Measurements from ENCODE around the gene GALNT18.
"Not testable (repeated sequence)": the region's sequence is repeated elsewhere in the genome, so short reads cannot be mapped to it uniquely, and the experiment has no call there.

Gene GALNT18

DNA sequence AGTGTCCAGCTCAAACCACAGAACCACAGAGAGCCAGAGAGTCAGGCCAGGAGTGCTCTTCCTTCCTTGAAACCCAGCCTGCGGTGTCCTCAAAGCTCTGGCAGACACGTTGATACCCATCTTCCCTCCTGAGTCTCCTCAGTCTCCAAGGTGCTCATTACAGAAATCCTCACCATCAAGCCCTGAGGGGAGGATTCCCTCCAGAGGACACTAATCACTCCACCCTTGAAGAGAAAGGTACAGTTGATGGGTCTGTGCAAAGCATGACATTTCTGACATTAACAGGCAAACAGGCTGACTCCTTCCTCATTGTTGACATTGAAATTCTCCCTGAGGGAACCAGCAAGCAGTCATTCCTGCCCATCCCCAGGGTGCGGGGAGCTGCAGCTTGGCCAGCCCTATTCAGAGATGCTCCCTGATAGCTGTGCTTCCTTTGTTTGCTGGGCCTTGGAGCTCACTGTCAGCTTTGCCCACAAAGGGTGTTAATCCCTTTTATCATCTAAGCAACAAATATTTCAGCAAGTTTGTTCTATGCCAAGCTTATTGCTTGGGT is 167.1 kb downstream of the GALNT18 start:
- no peak for DNase-seq

DNA sequence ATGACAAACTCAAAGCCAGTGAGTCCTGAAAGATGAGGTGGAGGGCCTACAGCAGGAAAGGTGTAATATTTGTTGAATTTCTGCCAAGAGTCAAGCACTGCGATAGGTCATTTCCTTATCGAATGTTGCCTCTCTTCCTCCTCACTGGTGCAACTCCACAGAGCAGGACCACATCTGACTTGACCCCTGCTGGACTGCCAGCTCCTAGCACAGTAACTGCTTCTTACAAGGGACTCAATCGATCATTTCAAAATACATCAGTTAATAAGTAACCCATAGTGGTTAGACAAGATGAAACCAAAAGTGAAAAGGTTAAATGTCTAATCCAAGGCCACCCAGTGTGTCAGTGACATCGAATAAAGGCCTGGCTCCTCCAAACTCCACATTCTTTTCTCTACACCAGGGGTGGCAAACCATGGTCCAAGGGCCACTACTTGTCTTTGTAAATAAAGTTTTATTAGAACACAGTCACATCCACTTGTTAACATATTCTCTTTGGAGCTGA is 170.3 kb downstream of the GALNT18 start:
- no peak for DNase-seq

DNA sequence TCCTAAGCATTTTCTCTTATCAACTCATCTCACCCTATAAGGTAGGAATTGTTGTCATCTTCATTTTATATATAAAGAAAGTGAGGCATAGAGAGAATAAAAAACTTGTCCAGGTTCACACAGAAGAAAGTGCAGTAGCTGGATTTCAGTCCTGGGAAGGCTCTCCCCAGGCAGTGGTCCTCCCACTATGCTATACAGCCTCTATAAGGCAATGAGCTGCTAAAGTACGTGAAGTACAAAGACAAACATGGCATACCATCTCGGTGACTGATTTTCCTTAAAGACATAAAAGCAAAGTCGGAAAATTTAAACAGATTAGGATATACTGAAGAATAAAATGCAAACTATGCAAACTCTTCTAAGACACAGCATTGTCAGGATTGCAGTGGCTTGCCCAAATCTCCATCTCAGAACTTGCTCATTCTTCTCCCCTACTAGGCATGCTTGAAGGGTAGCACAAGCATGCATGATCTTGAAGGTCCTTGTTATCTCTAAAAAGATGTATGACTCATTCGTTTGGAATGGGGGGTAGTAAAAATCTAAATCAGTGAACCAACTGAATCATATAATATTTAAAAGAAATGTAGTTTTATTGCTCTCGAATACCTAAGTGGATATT is 171.0 kb downstream of the GALNT18 start:
- DNase-seq, result no peak

DNA sequence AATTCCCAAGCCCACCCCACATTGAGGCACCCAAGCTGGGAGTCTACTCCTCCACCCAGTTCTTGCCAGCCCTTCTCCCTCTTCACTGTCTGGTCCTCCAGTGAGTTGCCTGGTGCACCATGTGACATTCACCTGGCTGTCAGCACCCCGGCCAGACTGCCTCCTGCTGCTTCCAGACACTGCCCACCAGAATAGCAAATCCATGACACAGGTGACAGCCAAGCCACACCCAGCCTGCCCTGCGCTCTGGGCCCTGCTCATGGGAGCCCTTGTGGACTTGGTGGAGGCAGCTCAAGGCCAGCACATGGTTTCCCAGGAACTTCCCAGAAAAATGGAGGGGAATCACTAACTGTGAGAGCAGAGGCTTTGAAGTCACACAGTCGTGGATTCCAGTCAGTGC is 172.5 kb downstream of the GALNT18 start:
- no peak for DNase-seq

DNA sequence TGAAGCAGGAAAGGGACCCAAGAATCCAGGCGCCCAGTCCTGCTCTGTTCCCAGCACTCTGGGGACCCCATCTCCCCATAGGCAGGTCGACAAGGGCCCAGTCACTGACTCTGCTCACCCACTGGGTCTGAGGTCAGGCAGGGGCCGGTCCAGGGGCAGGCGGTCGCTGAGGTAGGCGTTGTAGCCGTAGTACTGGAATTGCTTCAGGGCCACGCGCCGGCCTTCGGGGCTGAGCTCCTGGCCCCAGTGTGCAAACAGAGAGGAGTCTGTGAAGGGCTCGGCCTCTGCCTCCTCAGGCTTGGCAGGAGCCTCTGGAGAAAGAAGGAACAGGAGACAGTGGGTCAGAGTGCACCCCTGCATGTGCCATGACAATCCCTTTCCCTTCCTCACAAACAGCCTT is 173.2 kb downstream of the GALNT18 start:
- DNase-seq, result no peak

DNA sequence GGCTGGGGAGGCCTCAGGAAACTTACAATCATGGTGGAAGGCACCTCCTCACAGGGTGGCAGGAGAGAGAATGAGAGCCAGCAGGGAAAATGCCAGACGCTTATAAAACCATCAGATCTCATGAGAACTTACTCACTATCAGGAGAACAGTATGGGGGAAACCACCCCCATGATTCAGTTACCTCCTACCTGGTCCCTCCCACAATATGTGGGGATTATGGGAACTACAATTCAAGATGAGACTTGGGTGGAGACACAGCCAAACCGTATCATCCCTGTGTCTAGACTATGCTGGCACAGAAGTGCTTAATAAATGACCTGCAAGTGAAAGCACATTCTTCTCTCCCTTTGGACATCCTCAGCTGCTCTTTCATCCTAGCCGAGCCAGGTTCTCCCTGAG is 174.2 kb downstream of the GALNT18 start:
- DNase-seq, result not testable (repeated sequence)

DNA sequence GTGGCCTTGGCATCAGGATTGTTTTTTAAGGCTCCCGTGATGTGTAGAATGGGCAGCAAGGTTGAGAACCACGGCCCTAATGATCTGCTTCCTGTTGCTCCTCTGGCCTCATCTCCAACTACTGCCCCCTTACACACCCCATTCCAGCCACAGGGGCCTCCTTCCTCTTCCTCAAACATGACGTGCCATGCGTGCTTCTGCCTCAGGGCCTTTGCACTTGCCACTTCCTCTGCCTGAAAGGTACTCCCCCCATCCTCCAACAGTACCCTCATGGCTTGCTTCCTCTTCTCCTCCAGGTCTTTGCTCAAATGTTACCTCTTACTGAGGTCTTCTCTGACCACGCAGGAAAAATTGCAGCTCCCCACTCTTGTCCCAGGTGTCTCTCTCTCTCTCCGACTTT is 174.8 kb downstream of the GALNT18 start:
- DNase-seq, result no peak

DNA sequence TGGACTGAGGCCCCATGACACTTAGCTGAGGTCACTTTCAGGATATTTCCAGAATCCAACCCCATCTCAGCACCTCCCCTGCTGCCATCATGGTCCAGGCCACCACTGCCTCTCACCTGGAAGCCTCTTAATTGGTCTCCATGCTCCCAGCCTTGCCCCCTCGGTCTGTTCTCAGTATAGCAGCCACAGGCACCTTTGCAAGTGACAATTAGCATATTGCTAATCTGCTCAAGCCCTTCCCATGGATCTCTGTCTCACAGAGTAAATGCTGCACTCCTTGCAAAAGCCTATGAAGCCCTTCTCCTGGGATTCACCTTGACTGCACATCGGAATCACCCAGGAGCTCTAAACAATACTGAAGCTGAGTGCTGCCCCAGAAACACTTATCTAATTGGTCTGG is 175.2 kb downstream of the GALNT18 start:
- no peak for DNase-seq

DNA sequence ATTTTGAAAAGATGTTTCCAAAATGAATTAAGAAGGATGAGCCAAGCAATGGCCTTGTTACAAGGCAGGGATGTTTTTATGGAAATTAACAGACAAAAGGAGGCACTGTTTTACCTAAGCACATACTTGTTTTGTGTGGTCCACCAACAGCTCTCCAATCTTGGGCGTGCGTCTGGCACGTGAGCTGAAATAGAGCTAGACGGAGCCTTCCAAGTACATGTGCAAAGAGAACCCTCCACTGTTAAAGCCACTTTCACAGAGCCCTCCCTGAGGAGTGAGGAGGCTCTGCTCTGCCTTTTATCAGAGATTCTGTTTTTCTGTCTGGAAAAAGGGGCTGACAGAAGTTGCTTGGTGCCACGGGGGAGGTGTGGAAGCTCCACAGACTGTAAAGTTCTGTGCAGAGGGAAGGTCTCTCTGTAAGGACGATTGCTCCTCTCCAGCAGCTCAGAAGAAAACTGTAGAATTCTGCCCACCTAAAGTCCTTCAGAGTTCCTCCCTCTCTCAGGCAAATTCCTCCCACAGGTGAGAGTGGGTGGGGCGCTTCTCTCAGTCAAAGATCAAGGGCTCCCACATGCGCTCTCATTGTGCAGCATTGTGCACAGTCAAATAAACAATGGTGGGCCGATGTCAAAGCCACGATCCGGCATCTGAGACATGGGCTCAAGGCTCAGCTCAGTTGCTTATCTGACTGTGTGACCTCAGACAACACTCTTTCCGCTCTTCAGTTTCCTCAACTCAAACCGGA is 176.2 kb downstream of the GALNT18 start:
- no peak for DNase-seq

DNA sequence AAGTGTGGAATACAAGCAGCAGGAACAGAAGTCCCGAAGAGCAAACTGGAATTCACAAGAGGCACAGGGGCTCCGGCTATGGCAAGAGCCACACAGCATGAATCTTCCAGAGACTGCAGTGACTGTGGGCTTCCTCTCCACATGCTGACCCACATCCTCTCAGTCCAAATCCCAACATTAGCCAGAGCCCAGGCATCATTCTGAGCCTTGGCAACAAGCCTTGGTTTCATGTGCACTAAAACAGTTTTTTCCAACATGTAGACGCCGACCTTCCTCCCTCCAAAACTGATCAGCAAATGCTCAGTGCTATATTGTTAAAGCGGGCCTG is 177.0 kb downstream of the GALNT18 start:
- DNase-seq, result peak; percentile 48

DNA sequence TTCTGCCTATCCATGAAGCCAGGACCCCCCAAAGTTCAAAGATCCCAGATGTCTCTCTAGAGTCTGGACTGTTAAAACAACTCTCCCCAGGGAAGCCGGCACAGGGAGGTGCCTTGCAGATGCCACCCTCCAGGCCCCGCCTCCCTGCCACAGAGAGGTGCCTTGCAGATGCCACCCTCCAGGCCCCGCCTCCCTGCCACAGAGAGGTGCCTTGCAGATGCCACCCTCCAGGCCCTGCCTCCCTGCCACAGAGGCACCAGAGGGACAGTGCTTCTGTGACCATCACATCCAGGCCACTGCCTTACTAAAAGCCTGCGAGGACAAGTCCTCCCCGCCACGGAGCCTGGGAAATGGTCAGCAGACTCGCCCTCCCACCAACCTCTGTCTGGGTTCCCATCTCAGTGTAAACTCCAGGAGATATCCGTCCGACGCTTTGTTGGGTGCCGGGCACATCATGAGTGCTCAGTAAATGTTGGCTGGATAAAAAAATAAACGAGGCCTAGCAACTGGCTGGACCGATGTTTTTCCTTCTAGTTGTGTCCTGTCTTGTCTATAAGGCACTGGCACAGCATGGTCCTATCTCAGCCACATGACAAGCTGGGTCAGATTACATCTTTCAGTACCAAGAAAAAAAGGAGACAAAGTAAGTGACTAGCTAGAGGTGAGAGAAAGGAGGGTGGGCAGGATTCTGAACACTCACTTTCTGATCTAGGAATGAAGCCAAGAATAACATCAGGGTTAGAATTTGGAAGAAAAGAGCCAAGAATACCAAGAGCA is 177.6 kb downstream of the GALNT18 start:
- no peak for DNase-seq

DNA sequence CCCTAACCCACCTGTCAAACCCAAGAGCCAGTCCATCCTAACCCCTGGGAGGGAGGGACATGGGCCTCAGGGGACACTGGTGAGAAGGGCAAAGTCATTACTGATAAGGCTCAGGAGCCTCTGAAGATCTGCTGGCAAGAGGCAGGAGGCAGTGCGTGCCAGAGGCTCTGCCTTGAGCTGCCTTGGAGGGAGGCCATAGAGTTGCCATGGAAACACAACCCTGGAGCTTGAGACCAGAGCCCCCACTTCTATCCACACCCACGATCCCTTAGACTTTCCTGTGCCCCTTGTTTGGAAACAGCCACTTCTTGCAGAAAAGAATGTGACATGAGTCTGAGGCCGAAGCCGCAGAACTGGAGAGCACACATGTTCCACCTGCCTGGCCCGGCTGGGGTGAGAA is 179.0 kb downstream of the GALNT18 start:
- no peak for DNase-seq

DNA sequence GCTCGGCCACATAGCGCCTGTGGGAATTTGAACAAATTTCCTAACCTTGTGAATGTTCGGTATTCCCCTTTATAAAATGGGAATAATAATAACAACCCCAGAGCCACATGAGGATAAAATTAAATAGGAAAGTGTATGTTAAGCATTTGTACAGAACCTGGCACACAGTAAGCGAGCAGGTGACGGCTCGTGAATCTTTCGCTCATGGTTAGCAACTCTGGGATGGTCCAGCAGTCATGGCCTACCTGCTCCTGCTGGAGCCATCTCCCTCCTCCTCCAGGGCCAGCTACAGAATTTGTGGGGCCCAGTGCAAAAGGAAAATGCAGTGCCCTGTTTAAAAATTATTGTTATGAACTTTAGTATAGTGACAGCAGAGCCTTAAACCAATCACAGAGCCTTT is 180.3 kb downstream of the GALNT18 start:
- no peak for DNase-seq

DNA sequence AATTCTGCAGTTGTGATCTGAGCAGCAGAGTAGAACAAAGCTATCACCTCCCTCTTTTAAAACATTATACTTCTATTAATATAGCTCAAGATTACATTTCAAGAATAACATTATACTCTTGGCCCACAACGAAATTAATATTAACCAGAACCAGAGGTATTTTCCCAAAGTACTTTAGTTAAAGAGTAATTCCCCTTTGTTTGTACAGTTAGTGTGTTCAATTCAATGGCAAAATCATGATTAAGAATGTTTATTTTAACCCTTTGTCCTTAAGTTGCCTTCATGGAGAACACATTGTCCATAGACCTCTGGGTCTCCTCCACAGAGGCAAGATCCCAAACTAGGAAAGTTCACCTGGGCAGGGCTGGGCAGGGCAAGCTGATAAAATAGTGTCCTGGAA is 180.7 kb downstream of the GALNT18 start:
- no peak for DNase-seq

DNA sequence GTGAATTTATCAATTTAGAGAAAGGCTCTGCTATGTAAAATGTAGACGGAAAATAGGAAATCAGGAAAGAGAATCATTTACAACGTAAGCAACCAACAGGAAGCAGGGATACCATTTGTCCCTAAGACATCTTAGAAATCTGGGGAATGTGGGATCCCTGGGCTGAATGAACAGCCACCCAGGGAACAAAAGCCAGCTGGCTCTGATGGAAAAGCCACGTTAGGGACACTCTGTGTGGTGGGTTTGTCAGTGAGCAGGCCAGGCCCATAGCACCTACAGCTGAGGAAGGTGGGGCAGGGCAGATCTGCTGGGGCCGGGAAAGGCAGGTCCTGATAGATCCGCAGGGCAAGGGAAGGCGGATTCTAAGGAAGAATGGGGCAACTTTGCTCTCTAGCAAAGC is 181.7 kb downstream of the GALNT18 start:
- DNase-seq, result no peak

DNA sequence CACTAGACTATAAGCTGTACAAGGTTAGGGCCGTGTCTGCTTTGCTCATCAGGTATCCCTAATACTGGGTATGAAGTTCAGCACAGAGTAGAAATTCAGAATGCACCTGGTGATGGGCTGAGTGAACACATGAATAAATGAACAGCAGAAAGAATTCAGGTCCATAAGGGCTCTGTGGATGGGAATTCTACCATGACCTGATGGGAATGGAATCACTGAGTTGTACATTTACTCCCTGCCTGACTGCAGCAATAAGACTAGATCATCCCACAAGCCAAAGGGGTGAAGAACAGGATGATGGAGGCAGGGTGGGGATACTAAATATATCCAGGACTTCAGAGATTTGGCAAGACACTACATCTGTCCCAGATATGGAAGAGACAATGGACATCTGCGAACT is 182.2 kb downstream of the GALNT18 start:
- DNase-seq, result no peak

DNA sequence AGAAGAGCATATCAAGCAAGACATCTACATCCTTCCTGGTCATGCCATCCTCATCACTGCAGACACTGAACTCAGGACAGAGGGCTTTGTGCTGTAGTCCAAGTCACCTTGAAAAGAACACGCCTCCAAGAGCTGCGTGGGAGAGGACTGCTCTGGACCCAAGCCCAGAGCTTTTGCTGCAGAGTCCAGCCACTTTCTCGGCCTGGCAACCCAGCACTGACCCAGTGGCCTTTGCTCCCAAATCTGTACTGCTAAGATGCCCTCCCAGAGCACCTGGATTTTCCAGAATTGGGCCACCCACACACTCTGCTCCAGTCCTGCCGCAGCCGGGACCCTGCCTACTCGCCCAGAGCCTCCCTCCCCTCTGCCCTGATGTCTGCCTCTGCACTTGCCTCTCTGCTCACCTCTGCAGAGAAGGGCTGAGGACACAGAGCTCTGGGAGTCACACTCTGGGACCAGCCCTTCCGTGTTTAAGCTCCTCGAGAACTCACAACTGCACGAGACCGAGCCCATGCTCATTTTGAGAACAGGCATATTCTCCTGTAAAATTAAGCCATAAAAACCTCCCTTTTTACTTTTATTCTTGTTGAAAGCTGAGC is 185.0 kb downstream of the GALNT18 start:
- no peak for DNase-seq

DNA sequence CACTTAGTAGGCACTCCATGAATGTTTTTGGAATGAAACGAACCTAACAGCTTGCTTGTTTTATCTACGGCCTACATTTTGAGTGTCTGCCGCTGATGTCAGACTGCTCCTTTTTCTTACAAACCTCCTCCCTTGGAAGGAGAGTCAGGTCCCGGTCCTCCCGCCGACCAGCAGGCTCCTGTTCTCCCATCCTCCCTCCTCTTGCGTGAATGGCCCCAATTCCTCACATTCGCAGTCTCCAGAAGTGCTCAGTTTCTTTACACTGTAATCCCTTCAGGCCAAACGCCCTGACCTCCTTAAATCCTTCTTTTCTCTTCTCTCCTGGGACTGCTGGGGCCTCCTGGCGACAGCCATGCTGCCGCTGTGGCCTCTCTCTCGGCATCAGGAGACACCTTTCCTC is 186.2 kb downstream of the GALNT18 start:
- no peak for DNase-seq

DNA sequence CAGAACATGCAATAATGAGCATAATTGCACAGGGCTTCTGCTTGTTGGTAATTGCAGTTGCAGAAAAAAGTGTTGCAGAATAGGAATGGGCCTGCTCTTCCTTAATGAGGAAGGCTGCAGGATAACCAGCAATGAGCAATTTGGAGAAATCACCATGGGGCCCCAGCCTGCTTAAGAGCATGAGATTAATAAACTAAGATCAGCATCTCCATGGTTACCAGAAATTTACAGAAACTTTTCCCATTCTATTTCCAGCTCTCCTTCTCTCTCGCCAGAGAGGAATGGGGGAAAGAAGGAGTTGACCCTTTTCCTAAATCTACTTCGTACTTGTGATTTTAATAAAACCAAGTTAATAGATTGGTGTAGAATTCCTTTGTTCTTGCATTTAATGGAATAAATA is 187.8 kb downstream of the GALNT18 start:
- DNase-seq, result no peak

DNA sequence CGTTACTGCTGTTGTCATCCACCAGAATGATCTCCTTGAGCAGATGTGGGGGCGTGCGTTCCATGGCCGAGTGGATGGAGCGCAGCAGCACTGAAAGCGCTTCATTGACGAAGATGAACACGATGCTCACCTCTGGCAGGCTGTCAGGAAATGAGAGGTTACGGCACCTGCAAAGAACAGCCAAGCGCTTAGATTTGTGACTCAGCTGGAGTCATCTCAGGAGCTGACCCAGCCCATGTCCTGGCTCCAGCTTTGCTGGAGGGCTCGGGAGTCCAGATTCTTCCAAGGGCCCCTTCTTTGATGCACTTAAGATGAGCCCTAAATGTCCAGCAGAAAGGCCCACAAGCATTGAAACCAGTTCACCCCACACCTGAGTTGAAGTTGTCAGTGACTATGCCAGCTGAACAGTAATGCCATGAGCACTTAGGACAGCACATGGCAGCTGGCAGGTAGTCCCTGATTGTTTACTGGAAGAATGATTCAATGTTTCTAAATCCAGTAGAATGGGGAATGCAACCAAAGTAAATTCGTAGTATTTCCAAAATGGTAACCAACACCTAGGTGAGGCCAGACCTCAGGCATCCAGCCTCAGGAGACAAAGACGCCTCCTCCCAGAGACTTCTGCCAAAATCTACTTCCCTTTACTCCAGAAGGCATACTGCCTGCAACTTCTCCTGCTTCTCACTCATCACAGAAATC is 189.0 kb downstream of the GALNT18 start:
- no peak for DNase-seq

DNA sequence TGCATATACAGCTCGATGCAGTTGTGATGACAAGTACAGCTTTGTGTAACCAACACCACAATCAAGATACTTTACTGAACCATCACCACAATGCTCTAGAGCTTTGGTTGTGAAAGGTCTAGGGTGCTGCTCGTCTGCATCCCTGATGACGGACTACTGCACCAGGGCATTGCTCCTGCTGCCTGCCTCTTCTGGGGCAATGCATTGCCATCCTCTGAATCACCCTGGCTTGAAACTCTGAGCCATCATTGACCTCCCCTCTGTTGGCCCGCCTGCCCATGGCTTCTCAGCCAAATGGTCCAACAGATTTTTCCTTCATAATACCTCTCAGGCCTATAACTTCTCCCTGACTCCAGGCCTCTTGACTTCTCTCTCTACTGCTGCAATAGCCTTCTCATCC is 191.4 kb downstream of the GALNT18 start:
- no peak for DNase-seq

DNA sequence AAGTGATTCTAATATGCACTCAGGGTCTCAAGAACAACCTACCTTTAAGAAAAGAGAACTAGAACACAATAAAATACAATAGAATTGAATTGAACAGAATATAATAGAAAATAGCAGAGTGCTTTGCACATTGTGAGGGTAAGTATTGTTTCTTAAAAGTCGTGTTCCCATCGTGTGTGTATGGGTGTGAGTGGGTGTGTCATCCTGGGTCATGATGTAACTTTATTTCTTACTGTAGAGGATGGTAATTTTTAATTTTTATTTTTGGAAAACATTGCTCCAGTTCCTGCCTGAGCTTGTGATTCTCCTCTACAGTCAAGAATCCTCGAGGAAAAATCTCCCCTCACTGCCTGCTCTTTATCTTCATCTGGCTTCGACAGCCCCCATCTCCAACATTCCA is 193.1 kb downstream of the GALNT18 start:
- no peak for DNase-seq

DNA sequence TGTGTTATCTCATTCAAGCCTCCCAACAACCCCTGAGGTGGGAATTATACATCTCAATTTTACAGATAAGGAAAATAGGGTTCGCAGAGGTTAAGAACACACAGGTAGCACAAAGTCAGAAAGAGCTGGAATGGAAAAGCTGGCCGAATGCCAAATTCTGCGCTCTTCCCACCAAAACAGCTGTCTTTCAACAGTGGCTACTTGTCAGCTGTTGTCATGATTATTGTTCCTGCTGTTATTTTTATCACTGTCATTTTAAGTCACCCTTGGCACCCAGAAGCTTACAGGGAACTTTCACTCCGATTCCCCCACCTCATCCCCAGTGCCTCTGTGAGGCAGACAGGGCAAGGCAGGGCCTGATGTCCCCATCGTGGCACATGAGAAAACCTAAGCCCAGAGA is 194.3 kb downstream of the GALNT18 start:
- DNase-seq, result no peak
